Nephron progenitor cell (in vitro differentiated cells): ENCODE data around the gene PKP3.
A peak's percentile ranks its signal among the peaks of the same experiment; 100 is the strongest.
"Not testable (repeated sequence)": the region's sequence is repeated elsewhere in the genome, so short reads cannot be mapped to it uniquely, and the experiment has no call there.

Source experiments
- DNase-seq: peaks from one replicate; pipeline ENCODE4 v3.0.0; 2021
- H3K27ac Mint-ChIP-seq: 2 replicates; pipeline ENCODE4 v1.8.0; 2021; ENCODE audit warnings: mild to moderate bottlenecking, moderate library complexity, mixed read lengths
- H3K27me3 Mint-ChIP-seq: 2 replicates; pipeline ENCODE4 v1.8.0; 2021; ENCODE audit warnings: mild to moderate bottlenecking, low read depth, mixed read lengths; ENCODE audit not compliant: poor library complexity
- H3K36me3 Mint-ChIP-seq: 2 replicates; pipeline ENCODE4 v1.8.0; 2021; ENCODE audit warnings: low read depth, mixed read lengths
- H3K4me1 Mint-ChIP-seq: 2 replicates; pipeline ENCODE4 v1.8.0; 2021; ENCODE audit warnings: mixed read lengths
- H3K4me3 Mint-ChIP-seq: 2 replicates; pipeline ENCODE4 v1.8.0; 2021; ENCODE audit warnings: mild to moderate bottlenecking, moderate library complexity, mixed read lengths
- H3K9me3 Mint-ChIP-seq: 2 replicates; pipeline ENCODE4 v1.8.0; 2021; ENCODE audit warnings: mild to moderate bottlenecking, moderate library complexity, mixed read lengths
- CTCF ChIP-seq: fragments of 200-600 bp; sonication (generic); IDR thresholded peaks from 2 replicates; pipeline ENCODE4 v1.5.0; 2021; ENCODE audit warnings: antibody characterized with exemption

Gene PKP3

GRCh38 chr11:394034-394857, at the start of gene PKP3:
Gene PKP3, plus strand, starts transcription at chr11:394209. Its CDS starts 84 bp downstream, at chr11:394293.
- TF ChIP-seq CTCF, result no peak
- DNase-seq, result no peak
- no peaks in the 10 kb centered on the region for H3K36me3 Mint-ChIP-seq
- H3K9me3 Mint-ChIP-seq, result peaks cover 4% of the 10 kb centered on the region
- peaks cover 4% of the 10 kb centered on the region for H3K27me3 Mint-ChIP-seq
- H3K27ac Mint-ChIP-seq, result no peak within 1 kb of the TSS
- H3K4me3 Mint-ChIP-seq, result no peak within 1 kb of the TSS
- H3K4me1 Mint-ChIP-seq, result peaks cover 9% of the 10 kb centered on the region

- no peak overlapping the region for H3K4me3 Mint-ChIP-seq
- H3K4me1 Mint-ChIP-seq, result peaks cover 35% of the 10 kb centered on the region
- no peak overlapping the region for H3K27ac Mint-ChIP-seq
- peaks cover 3% of the 10 kb centered on the region for H3K27me3 Mint-ChIP-seq
- peaks cover 17% of the 10 kb centered on the region for H3K9me3 Mint-ChIP-seq
- no peak for DNase-seq
- H3K36me3 Mint-ChIP-seq, result no peaks in the 10 kb centered on the region
- TF ChIP-seq CTCF, result no peak
These were observed 49.0 kb upstream of the PKP3 start for GRCh38 chr11:344836-345578.

GRCh38 chr11:346529-346928, 47.5 kb upstream of the PKP3 start:
- Mint-ChIP-seq H3K36me3 (no peaks in the 10 kb centered on the region), H3K27ac (no peak overlapping the region), H3K4me1 (peaks cover 36% of the 10 kb centered on the region), H3K4me3 (no peak overlapping the region), H3K9me3 (peaks cover 13% of the 10 kb centered on the region), H3K27me3 (peaks cover 9% of the 10 kb centered on the region)
- no peak for TF ChIP-seq CTCF
- DNase-seq, result no peak

GRCh38 chr11:349270-349954, 44.6 kb upstream of the PKP3 start:
- Mint-ChIP-seq H3K27me3 (peaks cover 11% of the 10 kb centered on the region), H3K4me1 (peaks cover 51% of the 10 kb centered on the region)
- H3K27ac Mint-ChIP-seq, H3K4me3 Mint-ChIP-seq, H3K9me3 Mint-ChIP-seq, H3K36me3 Mint-ChIP-seq, DNase-seq: not testable (repeated sequence)

GRCh38 chr11:350033-350722, 43.8 kb upstream of the PKP3 start:
- H3K27ac Mint-ChIP-seq, result peak overlapping the region; percentile 84
- H3K36me3 Mint-ChIP-seq, H3K9me3 Mint-ChIP-seq, DNase-seq: not testable (repeated sequence)
- peak overlapping the region; percentile 18 for H3K4me3 Mint-ChIP-seq
- peaks cover 11% of the 10 kb centered on the region for H3K27me3 Mint-ChIP-seq
- peaks cover 56% of the 10 kb centered on the region for H3K4me1 Mint-ChIP-seq

- Mint-ChIP-seq H3K4me3 (no peak overlapping the region), H3K27ac (no peak overlapping the region), H3K9me3 (peaks cover 3% of the 10 kb centered on the region), H3K4me1 (peaks cover 59% of the 10 kb centered on the region), H3K36me3 (no peaks in the 10 kb centered on the region), H3K27me3 (peaks cover 11% of the 10 kb centered on the region)
- TF ChIP-seq CTCF, result no peak
- DNase-seq, result no peak
These were observed 43.2 kb upstream of the PKP3 start for GRCh38 chr11:350723-351255.
